NCI-H226 (cell line): Measurements from ENCODE around the gene URI1.
A peak's percentile ranks its signal among the peaks of the same experiment; 100 is the strongest.
"Not testable (repeated sequence)": the region's sequence is repeated elsewhere in the genome, so short reads cannot be mapped to it uniquely, and the experiment has no call there.

Source experiments
- DNase-seq: peaks from one replicate; pipeline ENCODE4 v3.0.0-alpha.2; 2015

URI1 gene

DNA sequence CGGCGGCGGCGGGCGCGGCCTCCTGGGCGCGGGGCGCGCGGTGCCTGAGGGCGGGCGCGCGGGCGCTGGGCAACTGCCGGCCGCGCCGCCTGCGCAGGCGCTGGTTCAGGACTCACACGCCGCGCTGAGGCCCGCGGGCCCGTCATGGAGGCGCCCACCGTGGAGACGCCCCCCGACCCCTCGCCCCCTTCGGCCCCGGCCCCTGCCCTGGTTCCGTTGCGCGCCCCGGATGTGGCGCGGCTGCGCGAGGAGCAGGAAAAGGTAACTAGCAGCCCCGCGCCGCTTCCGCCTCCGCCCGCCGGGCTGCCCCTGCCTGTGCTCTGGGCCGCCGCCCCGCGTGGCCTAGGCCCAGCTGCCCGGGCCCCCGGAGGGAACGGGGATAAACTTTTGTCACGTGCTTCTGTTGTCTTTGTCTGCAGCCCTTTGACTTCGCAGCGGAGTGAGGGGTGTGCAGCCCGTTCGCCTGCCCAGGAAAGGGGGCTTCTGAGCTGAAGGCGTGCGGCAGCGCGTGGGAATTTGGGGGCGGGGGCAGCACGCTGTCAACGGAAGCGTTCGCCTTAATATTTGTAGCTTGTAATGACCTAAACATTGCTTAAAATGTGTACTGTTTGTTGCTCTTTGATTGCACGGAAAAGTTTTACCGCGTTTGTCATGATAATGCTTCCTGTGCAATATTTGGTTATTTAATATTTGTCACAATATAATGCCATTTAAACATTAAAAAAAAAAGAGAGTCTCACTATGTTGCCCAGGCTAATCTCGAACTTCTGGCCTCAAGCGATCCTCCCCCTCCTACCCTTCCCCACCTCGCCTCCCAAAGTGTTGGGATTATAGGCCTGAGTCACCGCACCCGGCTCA is 594 bp downstream of the URI1 start:
- peak; percentile 32 for DNase-seq

DNA sequence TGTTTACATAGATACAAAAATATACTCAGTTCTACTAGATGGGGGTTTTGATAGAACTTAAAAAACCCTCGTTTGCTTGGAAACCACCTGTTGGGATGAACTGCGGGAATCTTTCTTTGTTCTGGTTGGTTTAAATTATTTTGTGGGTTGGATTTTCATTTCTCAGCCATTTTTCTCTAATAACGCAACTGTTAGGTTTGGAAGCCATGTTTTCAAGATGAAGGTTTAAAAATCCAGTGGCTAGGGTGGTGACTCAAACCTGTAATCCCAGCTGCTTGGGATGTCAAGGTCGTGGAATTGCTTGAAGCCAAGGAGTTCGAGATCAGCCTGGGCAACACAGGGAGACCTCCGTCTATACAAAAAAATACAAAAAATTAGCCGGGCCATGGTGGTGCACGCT is 1.6 kb downstream of the URI1 start:
- no peak for DNase-seq

DNA sequence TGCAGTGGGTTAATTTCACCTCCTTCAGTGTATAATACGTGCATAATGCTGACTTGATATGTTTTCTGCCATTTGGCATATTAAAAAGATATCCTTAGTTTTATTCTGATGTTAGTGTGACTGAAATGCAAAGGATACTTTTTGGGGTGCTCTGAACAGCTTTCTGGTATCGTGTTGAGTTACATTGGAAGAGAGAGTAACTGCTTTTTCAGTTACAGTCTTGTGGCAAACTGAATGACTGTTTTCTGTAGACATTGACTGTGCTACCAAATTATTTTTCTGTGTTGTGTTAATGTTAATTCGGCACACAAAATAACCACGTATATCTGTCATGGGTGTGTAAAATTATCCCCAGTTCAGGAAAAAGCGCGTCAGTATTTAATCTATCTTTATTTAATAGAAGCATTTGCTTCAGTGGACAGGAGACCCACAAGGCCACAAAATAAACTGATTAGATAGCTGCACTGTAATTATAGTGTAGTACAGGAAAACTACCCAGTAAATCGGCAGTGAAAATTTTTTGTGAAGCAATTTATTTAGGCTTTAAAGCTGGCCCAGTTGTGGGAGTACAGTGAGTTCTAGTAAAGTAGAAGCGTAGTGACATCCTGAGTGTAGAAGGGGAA is 2.5 kb downstream of the URI1 start:
- DNase-seq = no peak

- DNase-seq = no peak
Observed at GRCh38 chr19:29945017-29945416, 3.0 kb downstream of the URI1 start.

DNA sequence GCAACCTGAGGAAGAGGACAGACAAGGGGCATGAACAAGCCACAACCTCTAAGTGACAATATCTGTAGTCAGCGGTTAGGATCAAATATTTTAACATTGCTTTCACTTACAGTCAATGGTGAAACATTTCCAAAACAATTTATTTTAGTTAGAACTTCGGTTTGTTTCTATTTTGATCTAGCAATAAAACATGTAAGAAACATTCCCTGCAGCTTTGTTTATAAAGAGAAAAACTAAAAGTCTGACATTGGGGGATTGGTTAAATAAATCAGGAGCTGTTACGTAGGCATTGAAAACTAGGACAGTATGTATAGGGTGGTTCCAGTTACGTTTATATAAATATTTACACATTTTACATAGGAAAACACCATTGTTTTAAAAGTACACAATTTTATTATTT is 3.4 kb downstream of the URI1 start:
- DNase-seq = no peak

- DNase-seq = no peak
Observed at GRCh38 chr19:29946645-29947044, 4.6 kb downstream of the URI1 start.

DNA sequence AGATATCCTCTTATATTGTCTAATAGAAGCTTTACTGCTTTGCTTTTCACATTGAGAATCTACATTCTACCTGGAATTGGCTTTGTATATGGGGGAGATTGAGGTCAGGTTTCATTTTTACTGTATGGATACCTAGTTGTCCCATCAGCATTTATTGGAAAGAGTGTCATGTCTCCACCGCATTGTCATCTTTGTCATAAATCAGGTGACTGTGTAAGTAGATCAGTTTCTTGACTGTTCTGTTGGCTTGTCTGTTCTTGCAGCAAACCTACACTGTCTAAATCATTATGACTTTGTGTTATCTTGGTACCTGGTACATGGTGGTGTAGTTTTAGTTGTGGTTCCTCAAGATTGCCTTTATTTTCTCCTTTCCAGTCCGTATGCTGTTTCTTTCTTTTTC is 5.8 kb downstream of the URI1 start:
- no peak for DNase-seq

DNA sequence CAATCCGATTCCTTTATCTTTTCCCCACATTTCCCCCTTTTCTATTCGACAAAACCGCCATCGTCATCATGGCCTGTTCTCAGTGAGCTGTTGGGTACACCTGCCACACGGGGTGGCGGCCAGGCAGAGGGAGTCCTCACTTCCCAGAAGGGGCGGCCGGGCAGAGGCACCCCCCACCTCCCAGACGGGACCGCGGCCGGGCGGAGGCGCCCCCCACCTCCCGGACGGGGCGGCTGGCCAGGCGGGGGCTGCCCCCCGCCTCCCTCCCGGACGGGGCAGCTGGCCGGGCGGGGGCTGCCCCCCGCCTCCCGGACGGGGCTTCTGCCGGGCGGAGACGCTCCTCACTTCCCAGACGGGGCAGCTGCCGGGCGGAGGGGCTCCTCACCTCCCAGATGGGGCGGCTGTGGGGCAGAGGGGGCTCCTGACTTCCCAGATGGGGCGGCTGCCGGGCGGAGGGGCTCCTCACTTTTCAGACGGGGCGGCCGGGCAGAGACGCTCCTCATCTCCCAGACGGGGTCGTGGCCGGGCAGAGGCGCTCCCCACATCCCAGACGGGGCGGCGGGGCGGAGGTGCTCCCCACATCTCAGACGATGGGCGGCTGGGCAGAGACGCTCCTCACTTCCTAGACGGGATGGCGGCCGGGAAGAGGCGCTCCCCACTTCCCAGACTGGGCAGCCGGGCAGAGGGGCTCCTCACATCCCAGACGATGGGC is 6.9 kb downstream of the URI1 start:
- DNase-seq = not testable (repeated sequence)

GRCh38 chr19:29952177-29952576 is 10.1 kb downstream of the URI1 start:
- DNase-seq = no peak

DNA sequence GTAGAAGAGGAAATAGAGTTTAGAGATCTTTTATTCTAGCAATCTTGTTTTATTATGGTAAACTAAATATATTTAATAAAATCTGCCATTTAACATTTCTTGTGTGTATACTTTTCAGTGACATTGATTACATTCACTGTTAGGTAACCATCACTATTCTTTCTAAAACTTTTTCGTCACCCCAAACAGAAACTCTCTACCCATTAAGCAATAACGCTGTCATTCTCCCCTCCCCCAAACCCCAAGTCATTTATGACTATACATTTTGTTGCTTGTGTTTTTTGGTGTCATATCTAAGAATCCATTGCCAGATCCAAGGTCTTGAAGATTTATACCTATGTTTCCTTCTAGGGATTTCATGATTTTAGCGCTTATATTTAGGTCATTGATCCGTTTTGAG is 10.6 kb downstream of the URI1 start:
- no peak for DNase-seq

DNA sequence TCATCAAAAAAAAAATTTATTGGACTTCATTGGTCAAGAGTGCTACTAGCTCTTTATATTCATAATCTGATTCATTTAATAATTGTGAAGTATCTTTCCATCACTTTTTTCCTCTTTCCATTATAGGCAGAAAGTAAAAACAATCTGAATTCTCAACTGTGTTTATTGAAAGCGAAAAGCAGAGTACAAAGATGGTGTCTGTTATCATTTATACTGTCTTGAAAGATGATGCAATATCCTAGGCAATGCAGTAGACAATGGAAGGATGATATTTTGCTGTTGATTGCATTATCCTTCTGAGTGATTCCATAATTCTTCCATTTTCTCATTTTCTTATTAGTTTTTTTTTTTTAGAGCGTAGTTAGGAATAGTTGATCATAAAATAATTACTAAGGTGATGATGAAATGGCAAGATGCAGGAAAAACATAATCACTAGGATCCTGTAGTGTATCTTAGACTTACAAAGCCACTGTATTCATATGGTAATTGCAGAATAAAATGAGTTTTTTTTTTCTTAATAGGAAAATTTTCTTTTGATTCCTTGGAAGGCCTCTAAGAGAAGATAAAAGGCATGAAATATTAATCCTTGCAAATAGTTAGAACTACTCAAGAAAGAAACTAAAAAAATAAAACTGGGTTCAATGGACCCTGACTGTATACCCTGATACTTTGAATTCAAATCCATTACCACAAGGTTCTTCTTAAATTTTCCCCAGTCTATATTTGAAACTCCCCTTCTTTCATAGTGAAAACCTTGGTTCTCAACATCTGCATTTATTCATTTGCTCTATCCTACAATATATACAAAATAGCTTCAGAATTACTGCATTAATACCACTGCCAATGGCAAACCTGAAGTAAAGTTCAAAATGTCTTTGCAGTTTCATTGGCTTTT is 11.6 kb downstream of the URI1 start:
- no peak for DNase-seq

DNA sequence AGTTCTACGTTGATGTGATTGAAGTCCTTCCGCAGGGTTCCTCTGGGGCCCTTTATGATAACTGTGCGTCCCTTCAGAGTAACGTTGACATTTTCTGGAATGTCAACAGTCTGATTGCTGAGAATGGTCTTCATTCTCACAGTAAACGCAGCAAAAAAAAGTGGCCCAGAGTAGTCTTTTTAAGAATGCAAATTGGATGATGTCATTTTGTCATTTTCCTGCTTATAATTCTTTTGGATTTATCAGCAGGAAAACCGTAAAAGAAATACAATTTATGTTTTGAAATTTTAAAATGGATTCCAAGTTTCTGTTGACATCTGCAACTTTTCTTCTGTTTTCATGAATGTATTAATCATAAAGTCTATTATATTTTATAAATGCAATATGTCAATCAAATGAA is 14.8 kb downstream of the URI1 start:
- no peak for DNase-seq

DNA sequence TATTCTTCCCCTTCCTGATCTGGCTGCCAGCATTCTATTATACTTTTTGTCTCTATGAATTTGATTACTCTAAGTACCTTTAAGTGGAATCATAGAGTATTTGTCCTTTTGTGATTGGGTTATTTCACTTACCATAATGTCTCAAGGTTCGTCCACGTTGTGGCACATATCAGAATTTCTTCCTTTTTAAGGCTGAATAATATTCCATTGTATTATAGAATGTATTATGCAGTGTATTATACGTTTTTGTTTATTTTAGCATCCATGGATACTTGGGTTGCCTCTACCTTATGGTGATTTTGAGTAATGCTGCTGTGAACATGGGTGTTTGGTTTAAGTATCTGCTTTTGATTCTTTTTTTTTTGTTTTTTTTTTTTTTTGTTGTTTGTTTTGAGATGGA is 19.3 kb downstream of the URI1 start:
- no peak for DNase-seq

- DNase-seq = no peak
Observed at GRCh38 chr19:29962793-29963192, 20.8 kb downstream of the URI1 start.

DNA sequence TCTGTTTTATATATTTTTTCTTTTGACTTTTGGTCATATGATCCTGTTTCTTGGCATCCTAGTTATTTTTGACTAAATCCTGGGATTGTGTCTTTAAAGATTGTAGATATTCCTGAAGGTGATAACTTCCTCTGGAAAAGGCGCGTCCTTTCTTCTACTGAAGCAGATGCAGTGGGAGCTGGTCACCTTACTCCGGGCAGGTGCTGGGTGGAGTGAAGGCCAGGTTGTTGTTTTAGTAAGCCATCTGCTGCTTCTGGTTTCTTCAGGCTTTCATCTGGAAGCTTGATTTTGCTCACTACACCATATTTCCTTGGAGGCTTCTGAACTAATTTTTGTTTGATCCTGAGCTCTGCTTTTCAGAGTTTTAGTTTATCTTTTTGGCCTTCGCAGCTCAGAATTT is 21.5 kb downstream of the URI1 start:
- DNase-seq = no peak

DNA sequence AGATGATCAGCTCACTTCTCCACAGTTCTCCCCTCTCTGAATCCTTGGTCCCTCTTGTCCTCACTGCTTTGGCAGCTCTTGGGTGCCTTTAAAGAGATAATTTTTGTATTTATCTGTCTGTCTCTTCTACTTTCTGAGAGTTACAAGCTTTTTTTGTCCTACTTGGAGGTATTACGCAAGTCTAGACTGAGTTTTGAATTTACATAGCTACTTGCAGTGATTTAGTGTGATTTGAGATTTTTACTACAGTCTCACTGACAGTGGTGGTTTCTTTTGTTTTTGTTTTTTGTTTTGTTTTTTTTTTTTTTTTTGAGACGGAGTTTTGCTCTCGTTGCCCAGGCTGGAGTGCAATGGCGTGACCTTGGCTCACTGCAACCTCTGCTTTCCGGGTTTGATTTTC is 22.1 kb downstream of the URI1 start:
- DNase-seq = no peak

- no peak for DNase-seq
Observed at GRCh38 chr19:29965492-29965891, 23.5 kb downstream of the URI1 start.

- not testable (repeated sequence) for DNase-seq
Observed at GRCh38 chr19:29966142-29966541, 24.1 kb downstream of the URI1 start.

- DNase-seq = no peak
Observed at GRCh38 chr19:29966588-29967249, 24.7 kb downstream of the URI1 start.

DNA sequence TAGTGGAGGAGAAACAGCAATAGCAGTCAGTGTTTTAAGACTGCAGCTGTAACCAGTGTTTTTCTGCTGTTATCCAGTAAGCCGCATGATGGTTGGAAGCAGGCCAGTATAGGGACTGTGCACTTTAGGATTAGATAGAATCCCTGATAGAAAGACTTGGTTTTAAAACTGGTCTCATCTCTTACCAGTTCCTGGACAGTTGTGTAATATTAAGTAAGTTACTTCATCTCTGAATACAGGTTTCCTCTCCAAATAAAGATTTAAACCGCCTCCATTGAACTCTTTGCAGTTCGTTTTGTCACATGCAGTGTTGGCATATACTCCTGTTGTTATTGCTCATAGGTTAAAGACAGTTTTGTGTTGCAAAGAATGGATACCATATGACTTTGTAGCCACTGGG is 25.6 kb downstream of the URI1 start:
- peak; percentile 4 for DNase-seq

GRCh38 chr19:29969891-29970290 is 27.9 kb downstream of the URI1 start:
- DNase-seq = no peak

- DNase-seq = no peak
Observed at GRCh38 chr19:29971002-29971401, 29.0 kb downstream of the URI1 start.
